TTC549 (cell line): ENCODE results near the gene PTPRN2.
"Not testable (repeated sequence)": the region's sequence is repeated elsewhere in the genome, so short reads cannot be mapped to it uniquely, and the experiment has no call there.

Source experiments
- FAIRE-seq: peaks from 2 replicates; lab custom pipeline; 2012; peaks lifted over from hg19 to GRCh38; lab: Jason Lieb, UNC

Gene PTPRN2

DNA sequence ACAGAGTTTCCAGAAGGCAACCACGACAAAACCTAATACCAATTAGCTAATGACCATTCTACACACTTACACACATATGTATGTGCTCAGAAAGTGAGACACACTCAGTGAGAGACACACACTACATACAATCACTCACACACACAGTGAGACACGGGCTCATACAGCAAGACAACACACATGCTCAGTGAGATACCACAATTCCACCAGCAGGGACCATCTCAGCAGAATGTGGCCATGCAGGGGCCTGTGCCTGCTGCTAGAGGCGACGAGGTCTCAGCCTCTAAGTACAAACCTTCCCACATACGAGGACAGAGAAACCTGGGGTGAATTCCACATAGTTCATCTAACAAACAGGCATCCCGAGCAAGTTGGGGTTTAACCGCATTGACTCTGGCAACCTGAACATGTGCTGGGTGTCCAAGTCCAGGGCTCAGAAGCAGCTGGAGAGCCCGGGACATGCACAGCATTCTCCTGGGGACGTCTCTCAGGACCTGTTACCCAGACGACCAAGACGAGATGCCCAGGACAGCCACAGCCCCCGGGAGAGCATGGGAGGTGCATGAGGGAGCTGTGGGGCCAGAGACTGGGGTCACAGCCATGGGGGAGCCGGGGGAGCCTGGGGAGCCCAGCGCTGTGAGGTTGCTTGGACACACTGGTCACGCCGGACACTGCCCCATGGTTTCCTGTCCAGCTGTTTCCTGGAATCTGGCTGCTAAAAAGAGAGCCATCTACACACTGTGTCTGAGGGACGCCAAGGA, 523.6 kb downstream of the PTPRN2 start:
- no peak for FAIRE-seq

DNA sequence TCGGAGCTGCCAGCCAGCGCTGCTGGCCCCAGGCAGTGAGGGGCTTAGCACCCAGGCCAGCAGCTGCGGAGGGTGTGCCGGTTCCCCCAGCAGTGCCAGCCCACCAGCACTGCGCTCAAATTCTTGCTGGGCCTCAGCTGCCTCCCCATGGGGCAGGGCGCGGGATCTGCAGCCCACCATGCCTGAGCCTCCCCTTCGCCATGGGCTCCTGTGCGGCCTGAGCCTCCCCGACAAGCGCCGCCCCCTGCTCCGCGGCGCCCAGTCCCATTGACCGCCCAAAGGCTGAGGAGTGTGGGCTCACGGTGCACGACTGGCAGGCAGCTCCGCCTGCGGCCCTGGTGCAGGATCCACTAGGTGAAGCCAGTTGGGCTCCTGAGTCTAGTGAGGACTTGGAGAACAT, 525.0 kb downstream of the PTPRN2 start:
- FAIRE-seq: no peak

DNA sequence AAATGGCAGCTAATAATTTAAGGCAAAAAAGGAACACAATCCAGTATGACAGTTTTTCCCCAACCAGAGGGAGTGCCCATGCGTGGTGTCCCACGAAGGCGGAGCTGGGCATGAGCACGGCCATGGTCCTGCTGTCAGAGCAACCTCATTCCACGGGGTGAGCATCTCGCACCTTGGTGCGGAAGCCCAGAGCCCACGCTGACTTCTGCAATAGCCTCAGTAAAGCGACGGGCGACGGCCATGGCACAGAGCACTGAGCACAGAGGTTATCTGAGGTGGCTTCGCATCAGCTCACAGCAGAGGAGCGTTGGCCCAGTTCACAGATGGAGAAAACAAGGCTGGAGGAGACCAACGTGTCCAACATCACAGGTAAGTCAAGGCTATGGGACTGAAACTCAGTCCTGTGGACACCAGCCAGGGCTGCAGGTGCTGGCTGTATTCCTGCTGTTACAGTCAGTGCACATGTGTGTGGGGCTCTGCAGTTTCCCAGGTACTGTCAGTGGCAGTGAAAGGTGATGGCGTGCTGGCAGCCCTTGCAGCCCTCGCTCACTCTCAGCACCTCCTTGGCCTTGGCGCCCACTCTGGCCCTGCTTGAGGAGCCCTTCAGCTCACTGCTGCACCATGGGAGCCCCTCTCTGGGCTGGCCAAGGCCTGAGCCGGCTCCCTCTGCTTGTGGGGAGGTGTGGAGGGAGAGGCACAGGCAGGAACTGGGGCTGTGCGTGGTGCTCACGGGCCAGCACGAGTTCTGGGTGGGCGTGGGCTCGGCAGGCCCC, 525.6 kb downstream of the PTPRN2 start:
- FAIRE-seq: no peak

DNA sequence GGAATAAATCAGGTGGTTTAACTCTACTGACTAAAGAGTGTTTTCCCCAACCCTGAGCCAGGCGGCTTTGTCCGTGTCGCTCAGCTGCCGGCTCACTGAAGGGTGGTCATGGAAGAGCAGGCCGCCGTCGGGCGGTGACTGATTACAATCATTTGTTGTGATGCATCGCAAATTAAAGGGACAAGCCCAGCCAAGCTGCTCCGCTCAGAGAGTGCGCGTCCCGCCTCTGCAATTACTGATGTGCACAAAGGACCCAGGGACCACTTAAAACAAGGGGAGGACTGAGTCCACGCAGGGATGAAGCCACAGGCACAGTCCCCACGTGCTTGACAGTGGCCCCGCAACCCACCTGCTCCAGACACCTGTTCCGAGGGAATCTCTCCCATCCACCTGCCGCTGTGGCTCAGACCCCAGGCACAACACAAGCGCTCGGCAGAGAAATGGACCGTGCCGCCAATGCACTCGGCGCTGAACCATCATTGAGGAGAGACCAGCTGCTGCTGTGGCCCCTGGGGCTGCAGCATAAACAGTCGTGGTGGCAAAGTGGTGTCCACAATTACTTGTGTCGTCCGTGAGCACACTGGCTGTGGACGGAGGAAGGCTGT, 526.5 kb downstream of the PTPRN2 start:
- FAIRE-seq: no peak

DNA sequence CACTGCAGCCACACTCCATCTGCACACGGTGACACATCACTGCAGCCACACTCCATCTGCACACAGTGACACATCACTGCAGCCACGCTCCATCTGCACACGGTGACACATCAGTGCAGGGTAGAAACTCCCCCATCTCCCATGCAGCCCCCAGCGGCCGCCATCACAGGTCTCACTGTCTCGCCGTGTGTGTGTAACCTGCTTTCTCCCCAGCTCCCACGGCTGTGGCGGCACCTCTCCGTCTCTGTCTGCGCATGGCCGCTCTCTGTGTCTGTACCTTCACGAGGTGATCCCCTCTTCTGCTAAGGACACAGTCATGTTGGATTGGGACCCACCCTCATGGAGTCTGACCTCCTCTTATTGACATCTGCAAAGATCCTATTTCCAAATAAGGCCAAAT, 527.4 kb downstream of the PTPRN2 start:
- FAIRE-seq: no peak

DNA sequence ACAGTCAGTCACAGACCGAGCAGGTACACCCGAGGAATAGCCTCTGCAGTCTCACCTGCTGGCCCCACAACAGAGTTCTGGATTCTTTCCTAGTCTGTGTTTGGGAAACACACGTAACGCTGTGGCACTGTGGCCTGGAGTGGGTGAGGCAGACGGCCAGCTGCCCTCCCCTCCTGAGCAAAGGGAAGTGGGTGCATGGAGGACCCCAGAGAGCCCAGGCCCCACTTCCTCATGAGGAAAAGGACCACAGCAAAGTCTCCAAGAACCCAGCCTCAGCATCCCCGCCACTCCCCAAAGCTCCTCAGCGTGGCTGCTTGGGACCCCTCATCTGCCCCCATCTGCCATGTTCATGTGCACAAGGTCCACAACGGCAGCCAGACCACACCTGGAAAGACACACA, 530.2 kb downstream of the PTPRN2 start:
- no peak for FAIRE-seq

DNA sequence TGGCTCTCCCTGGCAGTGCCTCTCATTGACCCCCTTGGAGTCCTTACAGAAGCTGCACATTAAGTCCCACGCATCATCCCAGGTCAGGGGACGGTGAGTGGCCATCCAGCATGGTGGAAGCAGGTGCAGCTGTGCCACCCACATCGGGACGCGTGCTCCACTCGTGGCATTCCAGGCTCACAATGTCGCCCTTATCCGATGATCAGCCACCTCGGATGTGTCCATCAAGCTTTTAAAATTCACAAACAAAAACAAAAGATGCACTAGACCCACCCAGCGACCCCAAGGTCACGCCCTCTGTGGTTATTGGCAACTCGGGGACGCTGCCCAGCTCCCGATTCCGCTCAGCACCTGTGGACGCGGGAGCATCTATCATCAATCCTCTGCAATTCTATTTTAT, 530.9 kb downstream of the PTPRN2 start:
- no peak for FAIRE-seq

DNA sequence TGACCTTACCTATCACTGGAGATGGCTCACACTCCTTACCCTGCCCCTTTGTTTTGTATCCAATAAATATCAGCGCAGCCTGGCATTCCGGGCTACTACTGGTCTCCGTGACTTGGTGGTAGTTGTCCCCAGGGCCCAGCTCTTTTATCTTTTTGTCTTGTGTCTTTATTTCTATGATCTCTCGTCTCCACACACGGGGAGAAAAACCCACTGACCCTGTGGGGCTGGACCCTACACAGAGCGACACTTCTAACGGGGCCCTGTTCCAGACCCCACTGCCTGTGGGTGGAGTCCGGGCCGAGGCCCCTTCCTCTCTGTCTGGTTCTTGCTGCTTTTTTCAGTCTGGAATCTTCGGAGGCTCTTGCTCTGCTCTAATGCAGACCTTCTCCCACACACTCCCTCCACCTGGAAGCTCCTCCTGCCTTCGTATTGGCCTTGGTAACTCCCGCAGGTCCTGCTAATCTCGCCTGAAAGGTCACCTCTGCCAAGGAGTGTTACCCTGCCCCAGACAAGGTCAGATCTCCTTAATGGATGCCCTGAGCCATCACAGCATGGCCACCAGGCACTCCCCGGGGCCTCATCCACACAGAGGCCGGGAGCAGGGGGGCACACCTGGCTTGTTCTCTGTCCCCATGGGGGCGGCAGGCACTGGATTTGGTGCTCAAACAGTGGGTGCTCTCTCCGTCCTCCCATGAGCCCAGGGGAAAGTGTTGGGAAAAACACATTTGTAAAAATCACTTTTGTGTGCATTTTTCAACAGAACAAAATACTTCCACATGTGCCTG, 531.7 kb downstream of the PTPRN2 start:
- FAIRE-seq: no peak

DNA sequence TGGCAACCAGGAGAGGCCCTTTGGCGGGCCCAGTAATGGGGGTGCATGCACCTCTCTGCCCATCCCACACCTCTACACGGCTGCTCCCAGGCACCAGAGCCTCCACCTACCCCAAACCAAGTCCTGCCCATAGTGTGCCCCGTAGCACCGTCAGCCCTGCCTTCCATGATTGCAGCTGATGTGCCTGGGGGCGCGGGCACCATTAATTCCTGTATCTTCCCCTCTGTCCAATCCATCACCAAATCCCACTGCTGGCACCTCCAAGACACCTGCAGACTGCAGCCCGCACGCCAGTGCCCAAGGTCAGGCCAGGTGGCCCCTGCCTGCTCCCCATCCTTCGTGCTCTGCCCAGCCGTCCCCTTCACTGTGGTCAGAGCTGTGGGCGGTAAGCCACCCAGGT, 533.0 kb downstream of the PTPRN2 start:
- FAIRE-seq: no peak

DNA sequence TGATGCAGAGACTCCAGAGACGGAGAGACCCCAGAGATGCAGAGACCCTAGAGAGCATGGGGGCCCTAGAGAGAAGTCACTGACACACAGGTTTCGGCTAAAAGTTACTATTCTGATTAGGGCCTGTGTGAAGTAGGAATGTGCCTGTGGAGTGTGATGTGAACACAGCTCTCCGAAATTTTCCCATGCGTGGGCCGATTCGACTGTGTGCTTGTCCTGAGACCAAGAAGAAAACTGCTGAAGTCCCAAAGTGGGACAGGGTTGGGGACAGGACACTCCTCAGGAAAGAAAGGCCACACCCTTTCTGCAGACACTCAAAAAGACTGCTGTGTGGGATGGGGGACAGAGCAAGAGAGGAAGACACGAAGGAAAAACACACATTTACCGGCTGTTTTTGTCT, 533.5 kb downstream of the PTPRN2 start:
- no peak for FAIRE-seq

DNA sequence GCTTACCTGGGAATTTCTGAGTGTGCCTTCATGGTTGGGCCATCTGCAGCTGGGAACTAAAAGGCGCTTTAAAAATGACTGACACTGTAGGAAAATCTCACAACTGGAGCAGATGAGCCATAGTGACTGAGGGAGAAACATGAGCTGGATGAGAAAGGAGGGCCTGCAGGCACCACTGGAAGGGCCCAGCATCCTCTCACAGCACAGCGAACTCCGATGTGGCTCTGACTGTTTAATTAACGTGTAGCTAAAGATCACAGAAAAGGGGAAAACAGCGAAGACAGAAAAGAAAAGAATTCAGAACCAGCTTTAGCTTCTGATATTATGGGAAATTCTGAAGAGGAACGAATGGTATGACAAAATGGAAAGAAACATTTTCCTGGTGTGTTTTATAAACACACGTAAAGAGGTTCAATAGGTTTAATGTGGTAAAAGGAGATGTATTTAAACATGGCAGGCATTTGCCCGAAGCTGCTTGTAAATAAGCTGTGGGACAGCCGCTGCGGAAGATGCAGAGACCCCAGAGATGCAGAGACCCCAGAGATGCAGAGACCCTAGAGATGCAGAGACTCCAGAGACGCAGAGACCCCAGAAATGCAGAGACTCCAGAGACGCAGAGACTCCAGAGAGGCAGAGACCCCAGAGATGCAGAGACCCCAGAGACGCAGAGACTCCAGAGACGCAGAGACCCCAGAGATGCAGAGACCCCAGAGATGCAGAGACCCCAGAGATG, 534.3 kb downstream of the PTPRN2 start:
- no peak for FAIRE-seq

DNA sequence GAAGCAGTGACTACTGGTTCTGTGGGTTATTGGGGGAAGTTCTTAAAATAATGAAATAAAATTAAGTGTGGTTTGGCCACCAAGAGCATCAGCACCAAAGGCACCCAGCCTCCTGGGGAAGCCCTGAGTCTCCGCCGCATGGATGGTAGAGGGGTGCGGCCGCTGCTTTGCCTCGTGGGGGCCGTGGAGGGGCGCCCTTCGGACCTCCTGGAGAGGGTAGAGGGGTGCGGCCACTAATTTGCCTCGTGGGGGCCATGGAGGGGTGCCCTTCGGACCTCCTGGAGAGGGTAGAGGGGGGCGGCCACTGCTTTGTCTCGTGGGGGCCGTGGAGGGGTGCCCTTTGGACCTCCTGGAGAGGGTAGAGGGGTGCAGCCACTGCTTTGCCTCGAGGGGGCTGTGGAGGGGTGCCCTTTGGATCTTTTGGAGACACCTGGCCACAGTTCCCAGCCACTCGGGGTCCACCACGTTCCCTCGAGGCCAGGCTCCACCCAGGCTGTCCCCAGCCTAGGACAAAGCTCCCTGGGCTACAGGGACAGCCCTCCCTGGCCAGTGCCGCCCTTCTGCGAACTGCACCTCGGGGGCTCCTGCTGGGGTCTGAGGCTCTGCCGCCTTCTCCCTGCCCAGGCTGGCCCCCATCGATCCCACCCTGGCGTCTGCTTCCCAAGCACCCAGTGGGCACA, 535.1 kb downstream of the PTPRN2 start:
- no peak for FAIRE-seq

DNA sequence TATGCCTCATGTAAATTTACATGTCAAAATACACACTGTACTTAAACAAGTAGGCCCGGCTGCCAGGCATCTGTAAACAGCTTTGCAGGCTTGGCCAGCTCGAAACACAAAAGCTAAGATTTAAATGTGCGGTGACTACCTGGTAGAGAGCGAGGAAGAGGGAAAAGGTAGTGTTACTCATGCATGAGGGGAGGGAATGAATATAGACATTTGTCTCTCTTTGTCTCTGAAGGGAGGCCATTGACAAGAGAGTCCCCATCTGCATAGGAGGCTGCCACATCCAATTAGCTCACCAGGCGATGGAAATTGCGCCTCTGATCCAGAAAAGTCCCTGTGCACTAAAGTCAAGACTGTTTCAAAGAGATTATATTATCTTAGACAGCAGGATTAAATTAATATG, 535.8 kb downstream of the PTPRN2 start:
- FAIRE-seq: no peak

DNA sequence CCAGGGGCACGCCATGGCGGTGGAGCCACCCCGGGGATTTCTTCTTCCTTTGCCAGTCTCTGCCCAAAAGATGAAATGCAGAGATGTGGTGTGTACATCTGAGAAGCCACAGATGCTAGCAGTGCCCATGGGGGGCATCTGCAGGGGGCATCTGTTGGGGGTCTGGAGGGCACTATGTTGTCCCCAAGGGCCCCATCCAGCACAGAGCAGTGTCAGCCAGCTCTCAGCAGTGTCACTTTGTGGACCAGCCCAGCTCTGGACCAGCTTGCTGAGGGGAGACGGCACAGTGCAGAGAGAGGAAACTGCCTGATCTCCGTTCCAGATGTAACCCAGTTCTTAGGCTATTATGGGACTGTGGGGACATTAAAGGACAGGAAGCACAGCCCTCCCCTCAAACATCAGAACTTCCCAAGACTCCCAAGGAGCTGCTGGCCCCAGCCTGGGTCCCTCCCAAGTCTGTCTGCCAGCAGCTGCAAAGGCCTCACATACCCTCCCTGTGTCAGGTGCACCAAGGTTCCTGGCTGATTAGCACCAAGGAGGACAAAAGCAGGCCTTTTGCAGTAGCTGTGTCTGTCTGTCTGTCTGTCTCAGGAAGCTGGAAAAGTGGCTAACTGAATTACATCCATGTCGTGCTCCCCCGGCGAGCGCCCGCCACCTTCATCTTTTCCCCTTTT, 536.5 kb downstream of the PTPRN2 start:
- no peak for FAIRE-seq

DNA sequence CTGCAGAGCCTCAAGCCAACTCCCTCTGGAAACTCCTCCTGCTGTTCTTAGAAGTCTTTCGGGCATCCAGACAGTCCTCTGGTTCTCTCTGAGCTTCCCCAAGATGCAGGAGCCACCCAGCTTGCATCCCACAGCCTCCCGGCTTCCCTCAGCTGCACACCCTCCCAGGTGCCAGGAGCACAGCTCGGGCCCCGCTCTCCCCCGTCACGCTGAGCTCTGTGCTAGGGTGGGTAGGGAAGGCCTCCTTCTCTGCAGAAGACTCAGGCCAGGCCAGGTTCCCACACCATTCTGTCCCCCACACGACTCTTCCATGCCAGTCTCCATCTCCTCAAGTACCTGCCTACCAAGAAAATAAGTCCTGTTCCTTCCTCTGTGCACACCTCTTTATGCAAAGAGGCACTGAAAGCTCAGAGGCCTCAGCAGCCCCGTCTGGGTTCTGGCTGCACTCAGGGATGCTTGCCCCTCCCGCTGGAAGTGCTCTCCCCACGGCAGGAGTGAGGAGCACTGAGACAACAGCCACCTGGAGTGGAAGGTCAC, 537.1 kb downstream of the PTPRN2 start:
- FAIRE-seq: no peak

DNA sequence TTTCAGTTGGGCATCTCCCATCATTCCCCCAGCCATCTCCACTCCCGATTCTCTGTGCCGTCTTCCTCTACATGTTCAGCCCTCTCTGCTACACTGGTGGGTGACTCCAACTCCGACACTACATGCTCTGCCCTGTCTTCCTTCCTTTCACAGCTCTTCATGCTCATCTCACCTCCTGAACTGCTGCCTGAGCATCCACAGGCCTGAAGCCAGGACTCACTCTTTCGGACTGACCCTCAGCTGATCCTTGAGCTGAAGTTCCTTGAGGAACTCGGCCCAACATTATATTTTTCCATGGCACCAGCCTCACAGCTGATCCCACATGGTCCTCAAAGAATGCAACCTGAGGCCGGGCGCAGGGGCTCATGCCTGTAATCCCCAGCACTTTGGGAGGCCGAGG, 538.4 kb downstream of the PTPRN2 start:
- no peak for FAIRE-seq

DNA sequence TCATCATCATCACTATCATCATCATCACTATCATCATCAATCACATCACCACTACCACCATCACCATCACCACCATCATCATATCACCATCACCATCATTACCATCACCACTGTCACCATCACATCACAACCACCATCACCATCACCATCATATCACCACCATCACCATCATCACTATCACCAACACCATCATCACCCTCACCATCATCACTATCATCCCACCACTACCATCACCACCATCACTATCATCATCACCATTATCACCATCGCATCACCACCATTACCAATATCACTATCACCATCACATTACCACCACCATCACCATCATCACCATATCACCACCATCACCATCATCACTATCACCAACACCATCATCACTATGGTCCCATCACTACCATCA, 539.1 kb downstream of the PTPRN2 start:
- no peak for FAIRE-seq

DNA sequence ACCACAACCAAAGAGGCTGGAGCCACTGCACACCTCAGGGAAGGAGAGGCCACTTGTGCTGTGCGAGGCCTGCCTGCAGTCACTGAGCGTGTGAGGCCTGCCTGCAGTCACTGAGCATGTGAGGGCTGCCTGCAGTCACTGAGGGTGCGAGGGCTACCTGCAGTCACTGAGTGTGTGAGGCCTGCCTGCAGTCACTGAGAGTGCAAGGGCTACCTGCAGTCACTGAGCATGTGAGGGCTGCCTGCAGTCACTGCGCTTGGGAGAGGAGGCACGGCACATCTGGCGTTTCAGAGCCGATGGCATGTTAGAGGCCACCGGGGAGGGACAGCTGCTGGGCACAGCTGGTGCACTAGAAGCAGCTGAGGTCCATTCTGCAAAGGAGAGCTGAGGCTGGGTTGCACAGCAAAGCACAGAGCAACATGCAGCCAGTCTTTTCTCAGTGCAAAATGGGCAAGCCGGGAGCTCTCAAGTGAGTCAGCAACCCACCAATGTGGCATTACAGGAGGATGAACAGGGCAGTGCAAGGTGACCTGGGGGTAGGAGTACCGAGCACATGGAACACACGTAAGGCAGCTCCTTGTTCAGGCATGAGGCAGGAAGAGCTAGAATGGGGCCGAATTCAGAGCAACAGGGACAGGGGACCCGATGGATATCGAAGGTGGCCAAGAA, 540.1 kb downstream of the PTPRN2 start:
- no peak for FAIRE-seq

DNA sequence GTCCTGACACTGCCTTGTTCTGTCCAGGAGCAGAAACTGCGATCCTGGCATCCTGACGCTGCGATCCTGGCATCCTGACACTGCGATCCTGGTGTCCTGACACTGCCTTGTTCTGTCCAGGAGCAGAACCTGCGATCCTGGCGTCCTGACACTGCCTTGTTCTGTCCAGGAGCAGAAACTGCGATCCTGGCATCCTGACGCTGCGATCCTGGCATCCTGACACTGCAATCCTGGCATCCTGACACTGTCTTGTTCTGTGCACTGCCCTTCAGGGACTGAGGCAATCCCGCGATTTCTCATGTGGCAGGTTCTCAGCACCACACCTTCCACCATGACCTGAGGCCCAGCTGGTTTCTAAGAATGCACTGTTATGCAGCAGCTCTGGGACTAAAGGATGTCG, 541.4 kb downstream of the PTPRN2 start:
- not testable (repeated sequence) for FAIRE-seq

DNA sequence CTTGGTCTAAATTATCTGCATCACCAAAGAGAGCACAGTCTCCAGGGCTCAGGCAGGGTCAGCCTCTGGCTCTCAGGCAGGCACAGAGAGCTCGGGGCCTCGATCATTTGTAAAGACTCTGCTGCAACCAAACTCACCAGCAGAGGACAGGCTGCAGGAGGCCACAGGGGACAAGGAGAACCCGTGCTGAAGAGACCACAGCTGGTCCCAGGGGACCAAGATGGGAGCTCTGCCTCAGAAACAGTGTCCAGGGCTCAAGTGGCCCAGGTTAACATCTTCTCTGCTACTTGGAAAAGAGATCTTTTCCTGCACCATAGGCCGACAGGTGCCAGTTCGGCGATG, 543.2 kb downstream of the PTPRN2 start:
- no peak for FAIRE-seq
